Mucosa of stomach (tissue), 1 donor: Measurements from ENCODE around the gene TSPEAR.

Source experiments
- H3K27me3 ChIP-seq: one replicate; pipeline ENCODE4 v1.7.0; 2013; ENCODE audit warnings: mild to moderate bottlenecking, low read length; ENCODE audit not compliant: control insufficient read depth, insufficient read depth
- H3K36me3 ChIP-seq: one replicate; pipeline ENCODE4 v1.7.0; 2013; ENCODE audit warnings: low read length; ENCODE audit not compliant: control insufficient read depth, insufficient read depth
- H3K4me1 ChIP-seq: one replicate; pipeline ENCODE4 v1.7.0; 2013; ENCODE audit warnings: mild to moderate bottlenecking, low read length; ENCODE audit not compliant: control insufficient read depth, insufficient read depth
- H3K4me3 ChIP-seq: one replicate; pipeline ENCODE4 v1.7.0; 2013; ENCODE audit warnings: low read length
- H3K9ac ChIP-seq: one replicate; pipeline ENCODE4 v1.7.0; 2013; ENCODE audit warnings: mild to moderate bottlenecking, low read length, moderate library complexity
- H3K9me3 ChIP-seq: one replicate; pipeline ENCODE4 v1.7.0; 2013; ENCODE audit warnings: mild to moderate bottlenecking, low read length, moderate library complexity; ENCODE audit not compliant: control insufficient read depth
- donor health status: Pancreatic carcinoma.

Gene TSPEAR

DNA sequence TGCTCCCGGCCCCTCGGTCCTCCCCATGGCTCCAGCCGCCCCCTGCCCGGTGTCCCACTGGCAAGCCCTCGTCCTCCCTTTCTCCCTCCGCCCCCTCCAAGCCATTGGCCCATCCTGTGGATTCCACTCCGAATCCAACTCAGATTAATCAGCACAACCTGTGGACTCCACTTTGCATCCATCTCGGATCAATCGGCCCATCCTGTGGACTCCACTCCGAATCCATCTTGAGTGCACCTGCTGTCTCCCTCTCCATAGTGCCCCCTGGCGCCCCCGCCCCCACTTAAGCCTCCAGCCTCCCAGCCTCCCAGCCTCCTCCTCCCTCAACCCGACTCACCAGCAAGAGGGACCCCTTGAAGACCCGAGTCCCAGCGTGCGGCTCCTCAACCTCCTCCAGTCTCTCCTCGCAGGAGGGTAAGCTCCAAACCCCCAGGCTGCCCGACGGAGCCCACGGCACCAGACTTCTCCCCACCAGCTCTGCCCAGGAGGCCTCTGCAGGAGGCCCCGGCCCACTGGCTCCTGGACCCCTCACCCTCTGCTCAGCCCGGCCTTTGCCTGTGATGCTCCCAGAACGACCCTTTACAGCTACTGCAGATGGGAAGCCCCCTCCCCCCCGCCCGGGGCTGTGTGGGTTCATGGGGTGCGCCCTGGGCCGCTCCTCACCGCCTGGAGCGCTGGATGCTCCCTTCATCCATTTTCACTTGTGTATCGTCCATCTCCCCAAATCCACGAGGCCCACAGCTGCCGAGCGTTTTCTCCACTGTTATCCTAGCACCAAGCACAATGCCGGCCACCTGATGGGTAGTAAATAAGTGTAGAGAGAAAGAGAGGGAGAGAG is 40.6 kb upstream of the TSPEAR start:
- Histone ChIP-seq H3K36me3 (no peaks in the 10 kb centered on the region), H3K4me1 (no peaks in the 10 kb centered on the region), H3K27me3 (peaks cover 15% of the 10 kb centered on the region), H3K9me3 (no peaks in the 10 kb centered on the region), H3K4me3 (no peak overlapping the region), H3K9ac (no peak overlapping the region)

DNA sequence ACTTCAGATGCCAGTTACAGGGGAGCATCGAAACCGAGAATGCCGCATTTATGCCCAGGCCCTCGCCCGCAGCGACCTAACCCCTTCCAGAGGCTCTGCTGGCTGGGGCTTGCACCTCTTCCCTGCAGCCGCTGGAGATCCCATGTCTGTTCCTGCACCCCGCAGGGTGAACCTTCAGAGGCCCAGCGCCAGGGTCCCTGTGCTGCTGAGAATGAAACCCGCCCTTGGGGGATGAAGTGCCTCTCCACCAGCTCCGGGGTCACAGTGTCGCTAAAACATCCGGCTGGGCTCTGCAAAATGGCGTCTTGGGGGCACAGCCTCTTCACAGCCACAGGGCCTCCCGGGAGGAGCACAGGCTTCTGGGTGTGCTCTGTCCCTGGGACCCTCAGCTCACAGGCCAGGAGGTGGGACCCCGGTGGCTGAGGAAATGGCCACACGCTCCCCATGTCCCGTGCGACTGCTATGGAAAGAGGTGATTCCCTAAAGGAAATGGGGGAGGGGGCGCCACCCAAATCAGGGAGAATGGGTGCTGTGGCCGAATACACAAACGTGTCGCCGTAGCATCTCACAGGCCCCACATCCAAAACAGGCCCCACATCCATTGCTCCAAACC is 39.9 kb upstream of the TSPEAR start:
- Histone ChIP-seq H3K4me3 (no peak overlapping the region), H3K9ac (no peak overlapping the region), H3K36me3 (no peaks in the 10 kb centered on the region), H3K27me3 (peaks cover 15% of the 10 kb centered on the region), H3K4me1 (no peaks in the 10 kb centered on the region), H3K9me3 (no peaks in the 10 kb centered on the region)

DNA sequence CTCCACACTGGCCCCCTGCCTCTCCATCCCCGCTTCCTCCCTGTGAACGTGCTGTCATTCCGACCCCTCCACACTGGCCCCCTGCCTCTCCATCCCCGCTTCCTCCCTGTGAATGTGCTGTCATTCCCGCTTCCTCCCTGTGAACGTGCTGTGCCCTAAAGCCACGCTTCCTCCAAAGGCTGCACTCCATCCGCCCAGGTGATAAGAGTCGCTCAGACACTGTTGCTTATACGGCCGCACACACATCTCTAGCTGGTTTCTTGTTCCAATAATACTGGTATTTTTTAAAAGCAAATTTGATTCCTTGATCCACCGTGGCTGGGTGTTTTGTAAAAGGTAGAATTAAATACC is 39.3 kb upstream of the TSPEAR start:
- peaks cover 15% of the 10 kb centered on the region for H3K27me3 ChIP-seq
- H3K9ac ChIP-seq: no peak overlapping the region
- H3K9me3 ChIP-seq: no peaks in the 10 kb centered on the region
- no peaks in the 10 kb centered on the region for H3K36me3 ChIP-seq
- no peak overlapping the region for H3K4me3 ChIP-seq
- H3K4me1 ChIP-seq: no peaks in the 10 kb centered on the region

DNA sequence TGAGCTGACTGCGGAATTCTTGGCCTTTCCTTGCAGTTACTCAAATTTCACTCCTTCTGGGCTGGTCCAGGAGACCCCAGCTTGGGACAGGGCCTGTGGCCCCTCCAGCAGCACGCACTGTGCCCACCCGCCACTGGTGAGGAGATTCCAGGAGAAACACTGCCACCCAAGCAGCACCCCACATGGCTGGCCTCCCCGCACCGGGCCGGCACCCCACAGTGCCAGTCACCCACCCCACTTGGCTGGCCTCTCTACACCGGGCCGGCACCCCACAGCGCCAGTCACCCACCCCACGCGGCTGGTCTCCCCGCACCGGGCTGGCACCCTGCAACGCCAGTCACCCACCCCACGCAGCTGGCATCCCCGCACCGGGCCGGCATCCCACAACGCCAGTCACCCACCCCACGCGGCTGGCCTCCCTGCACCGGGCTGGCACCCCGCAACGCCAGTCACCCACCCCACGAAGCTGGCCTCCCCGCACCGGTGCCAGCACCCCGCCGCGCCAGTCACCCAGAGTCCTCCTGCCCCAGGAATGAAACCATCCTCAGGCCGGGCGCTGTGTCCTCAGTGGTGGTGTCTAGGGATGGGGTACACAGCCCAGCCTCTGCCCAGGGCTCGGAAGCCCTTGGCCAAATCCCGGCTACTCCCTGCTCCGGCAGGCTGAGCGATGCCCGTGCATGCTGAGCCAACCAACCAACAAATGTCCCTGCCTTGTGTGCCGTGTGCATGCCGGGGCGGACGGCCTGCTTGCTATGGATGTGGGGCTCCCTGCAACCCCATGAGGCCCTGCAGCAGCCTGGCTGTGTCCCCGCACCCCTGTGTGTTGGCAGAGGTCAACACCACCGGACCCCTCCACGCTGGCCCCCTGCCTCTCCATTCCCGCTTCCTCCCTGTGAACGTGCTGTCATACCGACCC is 38.6 kb upstream of the TSPEAR start:
- no peaks in the 10 kb centered on the region for H3K4me1 ChIP-seq
- no peak overlapping the region for H3K9ac ChIP-seq
- H3K4me3 ChIP-seq: no peak overlapping the region
- H3K27me3 ChIP-seq: peaks cover 15% of the 10 kb centered on the region
- H3K9me3 ChIP-seq: no peaks in the 10 kb centered on the region
- no peaks in the 10 kb centered on the region for H3K36me3 ChIP-seq

DNA sequence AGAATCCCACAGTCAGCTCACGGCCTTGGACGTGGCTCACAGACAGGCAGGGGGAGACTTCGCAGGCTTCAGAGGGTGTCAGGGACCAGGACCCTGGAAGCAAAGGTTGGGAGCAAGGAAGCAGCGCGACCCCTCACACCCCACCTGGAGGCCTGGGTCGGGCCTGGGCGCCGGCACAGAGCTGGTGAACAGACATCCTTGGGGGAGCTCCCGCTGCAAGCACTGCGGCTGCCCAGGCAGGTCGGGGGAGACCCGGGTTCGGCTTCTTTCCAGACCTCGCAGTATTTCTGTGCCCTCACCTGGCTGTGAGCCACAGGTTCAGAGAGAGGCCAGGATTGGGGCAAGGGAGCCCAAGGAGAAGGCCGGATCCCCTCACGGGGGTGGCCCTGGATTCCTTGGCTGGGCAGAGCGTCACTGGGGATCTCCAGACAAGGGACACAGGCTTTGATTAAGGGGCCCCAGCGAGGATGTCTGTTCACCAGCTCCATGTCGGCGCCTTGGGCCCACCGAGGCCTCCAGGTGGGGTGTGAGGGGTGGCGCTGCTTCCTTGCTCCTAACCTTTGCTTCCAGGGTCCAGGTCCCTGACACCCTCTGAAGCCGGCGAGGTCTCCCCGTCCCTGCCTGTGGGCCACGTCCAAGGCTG is 37.9 kb upstream of the TSPEAR start:
- Histone ChIP-seq H3K4me1 (no peaks in the 10 kb centered on the region), H3K4me3 (no peak overlapping the region), H3K9ac (no peak overlapping the region), H3K9me3 (no peaks in the 10 kb centered on the region), H3K36me3 (no peaks in the 10 kb centered on the region), H3K27me3 (peaks cover 15% of the 10 kb centered on the region)

DNA sequence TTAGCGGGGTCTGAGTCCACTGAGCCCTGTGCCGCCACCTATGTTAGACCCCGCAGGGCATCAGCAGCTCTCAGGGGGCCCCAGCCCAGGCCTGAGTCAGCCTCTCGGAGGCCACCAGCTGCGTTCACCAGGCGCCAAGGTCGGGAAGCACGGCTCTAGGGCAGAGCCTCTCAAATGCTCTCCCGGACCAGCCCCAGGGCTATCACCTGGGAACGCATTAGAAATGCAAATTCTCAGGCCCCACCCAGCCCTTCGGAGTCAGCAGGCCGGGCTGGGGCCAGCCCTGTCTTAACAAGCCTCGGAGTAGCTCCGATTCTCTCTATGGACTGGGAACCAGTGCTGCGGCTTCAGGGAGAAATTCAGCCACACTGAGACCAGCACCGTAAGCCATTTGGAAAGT is 37.2 kb upstream of the TSPEAR start:
- H3K4me1 ChIP-seq: no peaks in the 10 kb centered on the region
- H3K9ac ChIP-seq: no peak overlapping the region
- peaks cover 15% of the 10 kb centered on the region for H3K27me3 ChIP-seq
- H3K36me3 ChIP-seq: no peaks in the 10 kb centered on the region
- no peaks in the 10 kb centered on the region for H3K9me3 ChIP-seq
- H3K4me3 ChIP-seq: no peak overlapping the region

DNA sequence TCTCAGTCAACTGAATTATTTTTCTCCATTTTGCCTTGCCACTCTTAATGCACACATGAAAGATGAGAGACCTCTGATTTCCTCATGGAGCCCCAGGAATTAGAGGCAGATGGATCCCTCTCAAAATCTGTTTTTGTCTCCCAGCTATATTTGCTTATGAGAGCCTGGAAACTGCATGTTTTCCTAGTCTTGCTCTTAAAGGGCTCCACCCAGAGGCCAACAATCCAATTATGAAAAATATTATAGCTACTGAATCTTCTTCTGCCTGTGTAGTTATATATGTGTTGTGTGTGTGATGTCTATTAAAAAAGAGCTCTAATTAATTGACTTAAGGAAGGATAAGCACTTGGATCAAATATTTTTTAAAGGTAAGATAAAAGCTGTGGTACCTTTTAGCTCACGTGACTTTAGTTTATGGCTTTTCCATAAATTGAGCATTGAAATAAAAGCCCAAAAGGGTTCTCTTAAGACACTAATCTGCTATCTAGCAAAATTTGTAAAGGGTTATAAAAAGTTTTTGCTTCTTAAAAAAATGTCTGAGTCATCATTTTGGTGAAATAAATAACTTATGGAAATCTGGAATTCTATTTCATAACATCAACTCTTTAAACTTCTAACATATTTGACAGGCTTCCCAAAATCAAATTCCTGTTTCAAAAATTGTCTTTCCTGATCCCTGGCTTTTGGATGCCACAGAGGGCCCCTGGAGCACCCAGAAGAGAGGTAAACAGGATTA is 31.2 kb upstream of the TSPEAR start:
- Histone ChIP-seq H3K4me1 (no peaks in the 10 kb centered on the region), H3K4me3 (no peak overlapping the region), H3K9ac (no peak overlapping the region), H3K36me3 (no peaks in the 10 kb centered on the region), H3K9me3 (no peaks in the 10 kb centered on the region), H3K27me3 (no peaks in the 10 kb centered on the region)

DNA sequence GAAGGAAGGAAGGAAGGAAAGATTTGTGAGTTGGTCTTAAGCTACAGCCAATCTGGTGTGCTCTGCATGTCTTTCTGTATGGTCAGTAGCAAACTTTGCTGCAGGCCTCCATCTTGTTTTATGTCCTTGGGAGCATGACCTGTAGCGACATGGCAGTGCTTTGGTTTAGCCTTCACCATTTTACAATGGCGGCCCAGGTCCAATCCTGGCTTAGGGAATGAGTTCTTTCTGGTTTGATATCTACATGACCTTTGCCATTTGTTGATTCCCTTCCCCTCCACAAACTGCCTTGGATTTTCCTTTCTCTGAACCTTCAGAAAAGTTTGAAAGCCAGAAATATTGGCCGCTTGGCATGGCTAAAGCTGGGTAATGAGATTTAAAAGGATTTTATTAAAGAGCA is 30.5 kb upstream of the TSPEAR start:
- no peaks in the 10 kb centered on the region for H3K9me3 ChIP-seq
- no peaks in the 10 kb centered on the region for H3K27me3 ChIP-seq
- no peak overlapping the region for H3K9ac ChIP-seq
- no peak overlapping the region for H3K4me3 ChIP-seq
- no peaks in the 10 kb centered on the region for H3K36me3 ChIP-seq
- no peaks in the 10 kb centered on the region for H3K4me1 ChIP-seq

DNA sequence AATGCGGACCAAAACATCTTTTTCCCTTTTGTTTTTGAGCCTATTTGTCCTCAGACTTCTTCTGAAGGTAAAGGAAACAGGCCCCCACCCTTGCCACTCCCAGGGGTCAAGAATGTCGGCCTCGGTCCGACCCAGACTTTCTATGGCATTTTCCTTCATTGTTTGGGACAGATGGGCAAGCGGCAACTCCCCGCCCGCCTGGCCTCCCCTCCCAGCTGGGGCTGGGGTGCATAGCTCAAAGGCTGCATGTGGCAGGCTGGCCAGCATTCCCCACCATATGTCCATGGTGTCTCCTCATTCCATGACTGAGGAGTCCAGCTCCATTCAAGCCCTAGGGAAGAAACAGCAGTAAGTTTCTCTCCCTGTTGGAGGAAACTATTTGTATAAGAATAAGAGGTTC is 29.4 kb upstream of the TSPEAR start:
- no peak overlapping the region for H3K4me3 ChIP-seq
- H3K9ac ChIP-seq: no peak overlapping the region
- H3K27me3 ChIP-seq: no peaks in the 10 kb centered on the region
- H3K4me1 ChIP-seq: no peaks in the 10 kb centered on the region
- no peaks in the 10 kb centered on the region for H3K36me3 ChIP-seq
- H3K9me3 ChIP-seq: no peaks in the 10 kb centered on the region

DNA sequence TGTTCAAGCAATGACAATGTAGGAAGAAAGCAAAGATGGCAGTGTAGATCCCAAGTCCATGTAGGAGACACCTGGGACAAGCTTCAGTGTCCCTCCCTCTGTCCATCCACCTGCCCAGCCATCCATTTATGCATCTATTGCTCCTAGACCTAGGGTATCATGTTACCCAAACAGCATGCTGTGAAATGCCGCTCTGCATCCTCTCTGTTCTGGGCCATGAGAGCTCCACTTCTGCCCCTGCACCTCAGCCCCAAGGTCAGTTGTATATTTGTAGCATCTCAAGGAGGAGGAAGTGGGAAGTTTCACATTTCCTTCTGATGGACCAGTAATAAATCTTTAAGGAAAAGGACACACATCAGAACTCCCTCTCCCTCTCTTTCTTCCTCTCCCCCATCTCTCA is 27.9 kb upstream of the TSPEAR start:
- H3K4me1 ChIP-seq: no peaks in the 10 kb centered on the region
- no peaks in the 10 kb centered on the region for H3K36me3 ChIP-seq
- no peaks in the 10 kb centered on the region for H3K27me3 ChIP-seq
- no peak overlapping the region for H3K9ac ChIP-seq
- no peaks in the 10 kb centered on the region for H3K9me3 ChIP-seq
- no peak overlapping the region for H3K4me3 ChIP-seq

DNA sequence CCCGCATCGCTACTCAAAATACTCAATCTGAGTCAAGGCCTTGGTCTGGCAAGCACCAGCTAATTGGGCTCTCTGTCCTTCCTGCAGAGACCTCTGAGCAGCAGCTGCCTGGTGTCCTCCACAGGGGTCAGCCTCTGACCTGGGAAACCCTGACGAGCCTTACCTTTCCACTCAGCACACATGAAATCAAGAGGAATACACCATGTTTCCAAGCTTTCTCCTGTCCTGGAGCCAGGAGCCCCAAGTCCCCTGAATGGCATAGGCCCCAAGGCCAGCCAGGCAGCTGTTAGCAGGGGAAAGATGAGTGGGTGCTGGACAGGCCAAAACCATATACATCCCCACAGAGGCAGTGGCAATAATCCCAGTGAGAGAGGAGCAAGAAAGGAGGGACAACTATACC is 27.2 kb upstream of the TSPEAR start:
- no peaks in the 10 kb centered on the region for H3K9me3 ChIP-seq
- H3K27me3 ChIP-seq: no peaks in the 10 kb centered on the region
- no peaks in the 10 kb centered on the region for H3K36me3 ChIP-seq
- no peak overlapping the region for H3K9ac ChIP-seq
- H3K4me3 ChIP-seq: no peak overlapping the region
- H3K4me1 ChIP-seq: no peaks in the 10 kb centered on the region
